Panc1 (cell line): Measurements from ENCODE around the gene UBR3. TPM values are rescaled to one million over a fixed set of nuclear protein-coding genes. Genes with fewer than 3 reads are reported as not detected.

ENCODE experiments used
- ATAC-seq: fragments of 200-7000 bp; cut with Tn5 transposase; 2 replicates; pipeline ENCODE4 v1.9.1; 2020; ENCODE audit warnings: mild to moderate bottlenecking, moderate library complexity
- BruUV-seq: library from RNA; stranded (reverse); fragments of 400-500 nt; replicated peaks from 2 replicates; lab custom pipeline; 2021; lab: Mats Ljungman, UMichigan
- CTCF ChIA-PET: fragments of 300-600 bp; sonication (Branson Sonifier 250); formaldehyde crosslinking; loops from one replicate; lab custom pipeline; 2022; ENCODE audit warnings: antibody characterized with exemption; lab: Charles Lee
- POLR2A ChIA-PET: fragments of 300-600 bp; sonication (Branson Sonifier 250); formaldehyde crosslinking; loops from one replicate; lab custom pipeline; 2022; ENCODE audit warnings: antibody characterized with exemption; lab: Charles Lee
- DNase-seq: peaks from one replicate; pipeline ENCODE4 v3.0.0-alpha.2; 2010; ENCODE audit warnings: low read depth, low spot score
- H3K27ac ChIP-seq: 2 replicates; pipeline ENCODE4 v1.5.1; 2011; ENCODE audit warnings: mild to moderate bottlenecking, low read length, inconsistent platforms
- H3K27me3 ChIP-seq: fragments of 200-500 bp; sonication (Bioruptor generic); 2 replicates; pipeline ENCODE4 v1.6.0; 2014; ENCODE audit warnings: low read length, inconsistent platforms; ENCODE audit not compliant: control insufficient read depth, insufficient read depth
- H3K36me3 ChIP-seq: fragments of 200-500 bp; sonication (Bioruptor generic); 2 replicates; pipeline ENCODE4 v1.5.1; 2014; ENCODE audit warnings: inconsistent platforms, mild to moderate bottlenecking, low read length, moderate library complexity; ENCODE audit not compliant: control insufficient read depth, insufficient read depth
- H3K4me1 ChIP-seq: 2 replicates; pipeline ENCODE4 v1.5.1; 2011; ENCODE audit warnings: inconsistent platforms, mild to moderate bottlenecking, low read length, moderate library complexity; ENCODE audit not compliant: control insufficient read depth, insufficient read depth
- H3K4me3 ChIP-seq, 2 experiments: 2 replicates each; pipeline ENCODE4 v1.5.1; 2011 to 2012; ENCODE audit warnings: low read depth in 2 of 2, low read length in 2 of 2, mild to moderate bottlenecking in 2 of 2, inconsistent platforms in 1 of 2, moderate library complexity in 1 of 2
- H3K9me3 ChIP-seq: fragments of 200-500 bp; sonication (Bioruptor generic); 2 replicates; pipeline ENCODE4 v1.5.1; 2014; ENCODE audit warnings: low read depth, mild to moderate bottlenecking, inconsistent platforms, low read length, moderate library complexity; ENCODE audit not compliant: control insufficient read depth, insufficient read depth
- POLR2AphosphoS5 ChIP-seq: IDR thresholded peaks from 2 replicates; pipeline ENCODE4 v1.6.1; 2012; ENCODE audit warnings: mild to moderate bottlenecking, low read depth, low read length, moderate library complexity
- SIN3A ChIP-seq: IDR thresholded peaks from 2 replicates; pipeline ENCODE4 v1.6.1; 2012; ENCODE audit warnings: low read depth, mild to moderate bottlenecking, low read length, moderate library complexity, borderline replicate concordance; ENCODE audit not compliant: insufficient read depth
- TCF7L2 ChIP-seq: IDR thresholded peaks from 2 replicates; pipeline ENCODE4 v1.6.1; 2011; ENCODE audit warnings: mild to moderate bottlenecking, low read depth, low read length, inconsistent platforms
- in situ Hi-C: cut with HindIII; loops from 2 replicates; pipeline ENCODE4 v1.10.0; 2016; ENCODE audit warnings: low sequenced_read_pairs, low pct_unique_long_range_greater_than_20kb
- intact Hi-C: fragments of 100-400 bp; cut with micrococcal nuclease; formaldehyde crosslinking; loops from one replicate; pipeline ENCODE4 v1.10.0; 2022; ENCODE audit not compliant: unreplicated experiment
- total RNA-seq: library from RNA; stranded (reverse); gene quantifications from one replicate; pipeline ENCODE4 v1.2.1, GENCODE V29; 2021; ENCODE audit not compliant: unreplicated experiment
- TF ChIP-seq, protein P1 (sequence below): fragments of 450-650 bp; IDR thresholded peaks from 2 replicates; pipeline ENCODE4 v1.5.1; 2017; ENCODE audit warnings: mild to moderate bottlenecking
- TF ChIP-seq, protein P2 (sequence below), 2 experiments: IDR thresholded peaks; 2 replicates each; pipeline ENCODE4 v1.6.1; 2011 to 2012; ENCODE audit warnings: low read depth in 2 of 2, control low read depth in 1 of 2, low read length in 1 of 2, mild to moderate bottlenecking in 1 of 2, moderate library complexity in 1 of 2; ENCODE audit not compliant: insufficient read depth in 1 of 2

The UBR3 gene
- total RNA-seq, 1 experiment from 2014 or later: 27.9 TPM

DNA sequence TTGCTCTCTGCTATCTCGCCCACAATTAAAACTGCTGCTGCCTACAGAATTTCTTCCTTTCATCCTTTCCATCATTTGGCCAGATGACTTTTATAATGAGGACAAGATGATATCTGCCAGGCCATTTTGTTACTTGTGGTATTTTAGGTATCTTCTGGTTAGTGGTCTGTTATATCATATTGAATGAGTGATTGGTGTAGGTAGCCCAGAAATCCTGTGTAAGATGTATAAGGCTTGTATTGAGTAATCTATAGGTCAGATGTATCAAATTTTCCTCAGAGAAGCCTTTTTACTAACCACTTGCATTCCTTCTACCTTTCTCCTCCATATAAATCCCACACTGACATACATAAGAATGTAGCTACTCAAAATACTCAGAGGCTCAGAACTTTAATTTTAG lies 118.3 kb downstream of the UBR3 start:
- H3K4me3 ChIP-seq: no peak overlapping the region
- H3K27me3 ChIP-seq: no peaks in the 10 kb centered on the region
- no TSS peak for BruUV-seq
- H3K36me3 ChIP-seq: peaks cover 2% of the 10 kb centered on the region; the same call in 1 of the 2 replicates
- ChIA-PET POLR2A (no interaction called here), CTCF (no interaction called here)
- in situ Hi-C loops (no loop called here), intact Hi-C loops (loop anchor here (10.0 kb wide), 1 partner anchor 279 kb away; no protein-coding TSS in a partner anchor)
- ATAC-seq (no peak), DNase-seq (no peak)
- H3K9me3 ChIP-seq: no peaks in the 10 kb centered on the region
- H3K27ac ChIP-seq: no peak overlapping the region
- no peaks in the 10 kb centered on the region; the same call in 1 of the 2 replicates for H3K4me1 ChIP-seq
- TF ChIP-seq, protein P1, sequence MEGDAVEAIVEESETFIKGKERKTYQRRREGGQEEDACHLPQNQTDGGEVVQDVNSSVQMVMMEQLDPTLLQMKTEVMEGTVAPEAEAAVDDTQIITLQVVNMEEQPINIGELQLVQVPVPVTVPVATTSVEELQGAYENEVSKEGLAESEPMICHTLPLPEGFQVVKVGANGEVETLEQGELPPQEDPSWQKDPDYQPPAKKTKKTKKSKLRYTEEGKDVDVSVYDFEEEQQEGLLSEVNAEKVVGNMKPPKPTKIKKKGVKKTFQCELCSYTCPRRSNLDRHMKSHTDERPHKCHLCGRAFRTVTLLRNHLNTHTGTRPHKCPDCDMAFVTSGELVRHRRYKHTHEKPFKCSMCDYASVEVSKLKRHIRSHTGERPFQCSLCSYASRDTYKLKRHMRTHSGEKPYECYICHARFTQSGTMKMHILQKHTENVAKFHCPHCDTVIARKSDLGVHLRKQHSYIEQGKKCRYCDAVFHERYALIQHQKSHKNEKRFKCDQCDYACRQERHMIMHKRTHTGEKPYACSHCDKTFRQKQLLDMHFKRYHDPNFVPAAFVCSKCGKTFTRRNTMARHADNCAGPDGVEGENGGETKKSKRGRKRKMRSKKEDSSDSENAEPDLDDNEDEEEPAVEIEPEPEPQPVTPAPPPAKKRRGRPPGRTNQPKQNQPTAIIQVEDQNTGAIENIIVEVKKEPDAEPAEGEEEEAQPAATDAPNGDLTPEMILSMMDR: no peak
- TF ChIP-seq, protein P2, sequence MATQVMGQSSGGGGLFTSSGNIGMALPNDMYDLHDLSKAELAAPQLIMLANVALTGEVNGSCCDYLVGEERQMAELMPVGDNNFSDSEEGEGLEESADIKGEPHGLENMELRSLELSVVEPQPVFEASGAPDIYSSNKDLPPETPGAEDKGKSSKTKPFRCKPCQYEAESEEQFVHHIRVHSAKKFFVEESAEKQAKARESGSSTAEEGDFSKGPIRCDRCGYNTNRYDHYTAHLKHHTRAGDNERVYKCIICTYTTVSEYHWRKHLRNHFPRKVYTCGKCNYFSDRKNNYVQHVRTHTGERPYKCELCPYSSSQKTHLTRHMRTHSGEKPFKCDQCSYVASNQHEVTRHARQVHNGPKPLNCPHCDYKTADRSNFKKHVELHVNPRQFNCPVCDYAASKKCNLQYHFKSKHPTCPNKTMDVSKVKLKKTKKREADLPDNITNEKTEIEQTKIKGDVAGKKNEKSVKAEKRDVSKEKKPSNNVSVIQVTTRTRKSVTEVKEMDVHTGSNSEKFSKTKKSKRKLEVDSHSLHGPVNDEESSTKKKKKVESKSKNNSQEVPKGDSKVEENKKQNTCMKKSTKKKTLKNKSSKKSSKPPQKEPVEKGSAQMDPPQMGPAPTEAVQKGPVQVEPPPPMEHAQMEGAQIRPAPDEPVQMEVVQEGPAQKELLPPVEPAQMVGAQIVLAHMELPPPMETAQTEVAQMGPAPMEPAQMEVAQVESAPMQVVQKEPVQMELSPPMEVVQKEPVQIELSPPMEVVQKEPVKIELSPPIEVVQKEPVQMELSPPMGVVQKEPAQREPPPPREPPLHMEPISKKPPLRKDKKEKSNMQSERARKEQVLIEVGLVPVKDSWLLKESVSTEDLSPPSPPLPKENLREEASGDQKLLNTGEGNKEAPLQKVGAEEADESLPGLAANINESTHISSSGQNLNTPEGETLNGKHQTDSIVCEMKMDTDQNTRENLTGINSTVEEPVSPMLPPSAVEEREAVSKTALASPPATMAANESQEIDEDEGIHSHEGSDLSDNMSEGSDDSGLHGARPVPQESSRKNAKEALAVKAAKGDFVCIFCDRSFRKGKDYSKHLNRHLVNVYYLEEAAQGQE (IDR thresholded peaks at IDR 0.05; ENCODE audit: insufficient read depth in 1 of 2, low read depth in 2 of 2, low read length in 1 of 2): no peak
- TF ChIP-seq TCF7L2 (no peak), POLR2AphosphoS5 (no peak), SIN3A (no peak)

DNA sequence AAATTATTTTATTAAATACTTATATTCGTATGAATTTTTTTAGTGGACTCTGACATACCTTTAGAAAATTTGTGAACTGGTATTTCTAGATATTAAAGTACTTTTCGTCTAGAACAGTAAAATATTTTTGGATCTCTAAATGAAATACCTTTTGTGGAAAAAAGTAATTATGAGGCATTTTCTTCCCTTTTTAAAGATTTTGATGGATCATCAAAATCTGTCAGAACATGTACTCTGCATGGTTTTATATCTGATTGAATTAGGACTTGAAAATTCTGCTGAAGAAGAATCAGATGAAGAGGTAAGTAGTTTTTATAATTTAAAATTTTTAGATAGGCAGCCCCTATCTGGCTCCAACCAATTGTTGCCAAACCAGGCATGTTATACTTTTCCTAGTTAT lies 118.8 kb downstream of the UBR3 start:
- in situ Hi-C loops: no loop called here
- intact Hi-C loops: loop anchor here (10.0 kb wide), 1 partner anchor 279 kb away; no protein-coding TSS in a partner anchor
- TF ChIP-seq TCF7L2 (no peak), SIN3A (no peak), POLR2AphosphoS5 (no peak)
- TF ChIP-seq, protein P2 (IDR thresholded peaks at IDR 0.05; ENCODE audit: insufficient read depth in 1 of 2, low read depth in 2 of 2, low read length in 1 of 2): no peak
- TF ChIP-seq, protein P1: no peak

More for the DNA sequence above, 118.8 kb downstream of the UBR3 start:
- no peak for DNase-seq
- ChIA-PET CTCF (no interaction called here), POLR2A (no interaction called here)
- Histone ChIP-seq H3K36me3 (peaks cover 2% of the 10 kb centered on the region; the same call in 1 of the 2 replicates), H3K27ac (no peak overlapping the region), H3K27me3 (no peaks in the 10 kb centered on the region), H3K4me3 (no peak overlapping the region), H3K4me1 (no peaks in the 10 kb centered on the region; the same call in 1 of the 2 replicates), H3K9me3 (no peaks in the 10 kb centered on the region)
- ATAC-seq: no peak
- no TSS peak for BruUV-seq
